WTC11 (cell line): ENCODE results near the gene COX7C. TPM values are rescaled to one million over a fixed set of nuclear protein-coding genes. Genes with fewer than 3 reads are reported as not detected.

Experiments used
- ATAC-seq: fragments of 200-7000 bp; cut with Tn5 transposase; 2 replicates; pipeline ENCODE4 v1.10.0; 2021; ENCODE audit warnings: mild to moderate bottlenecking, moderate library complexity
- CTCF ChIA-PET: fragments of 300-600 bp; sonication (Branson Sonifier 250); formaldehyde crosslinking; loops from one replicate; lab custom pipeline; 2021; ENCODE audit warnings: antibody characterized with exemption; lab: Charles Lee
- POLR2A ChIA-PET: fragments of 350-600 bp; sonication (Branson Sonifier 250); formaldehyde crosslinking; loops from one replicate; lab custom pipeline; 2021; ENCODE audit warnings: antibody characterized with exemption; lab: Charles Lee
- DNase-seq: peaks from one replicate; pipeline ENCODE4 v3.0.0; 2021; ENCODE audit warnings: low spot score
- H3K27ac Mint-ChIP-seq: 2 replicates; pipeline ENCODE4 v1.8.0; 2021; ENCODE audit warnings: mixed read lengths
- H3K27me3 Mint-ChIP-seq: 2 replicates; pipeline ENCODE4 v1.8.0; 2021; ENCODE audit warnings: low read depth, mild to moderate bottlenecking, moderate library complexity, mixed read lengths
- H3K36me3 Mint-ChIP-seq: 2 replicates; pipeline ENCODE4 v1.8.0; 2021; ENCODE audit warnings: mixed read lengths
- H3K4me1 Mint-ChIP-seq: 2 replicates; pipeline ENCODE4 v1.8.0; 2022; ENCODE audit warnings: mixed read lengths
- H3K4me3 Mint-ChIP-seq: 2 replicates; pipeline ENCODE4 v1.8.0; 2021; ENCODE audit warnings: mild to moderate bottlenecking, moderate library complexity, mixed read lengths
- H3K9me3 Mint-ChIP-seq: 2 replicates; pipeline ENCODE4 v1.8.0; 2021; ENCODE audit warnings: mixed read lengths
- ATF1 ChIP-seq: sonication (generic); formaldehyde crosslinking; IDR thresholded peaks from 2 replicates; pipeline ENCODE4 v1.8.1; 2023; ENCODE audit warnings: mild to moderate bottlenecking, moderate library complexity, missing genetic modification reagents
- FOXJ3 ChIP-seq: sonication (generic); formaldehyde crosslinking; IDR thresholded peaks from 2 replicates; pipeline ENCODE4 v1.9.0; 2021; ENCODE audit warnings: missing genetic modification reagents, mild to moderate bottlenecking, borderline replicate concordance
- GTF2I ChIP-seq: fragments of 250-450 bp; sonication (Bioruptor Pico); conservative IDR thresholded peaks from 2 replicates; pipeline ENCODE4 v1.4.0; 2021; ENCODE audit warnings: mild to moderate bottlenecking
- KAT7 ChIP-seq: sonication (generic); formaldehyde crosslinking; IDR thresholded peaks from 2 replicates; pipeline ENCODE4 v1.8.1; 2023; ENCODE audit warnings: missing genetic modification reagents, mild to moderate bottlenecking, borderline replicate concordance
- MYBL2 ChIP-seq: sonication (generic); formaldehyde crosslinking; IDR thresholded peaks from 2 replicates; pipeline ENCODE4 v1.8.1; 2023; ENCODE audit warnings: mild to moderate bottlenecking, moderate library complexity, missing genetic modification reagents
- NFE2L1 ChIP-seq: sonication (generic); formaldehyde crosslinking; IDR thresholded peaks from 2 replicates; pipeline ENCODE4 v1.8.1; 2023; ENCODE audit warnings: missing genetic modification reagents
- NR1H2 ChIP-seq: sonication (generic); formaldehyde crosslinking; IDR thresholded peaks from 2 replicates; pipeline ENCODE4 v1.9.0; 2021; ENCODE audit warnings: mild to moderate bottlenecking, moderate library complexity, missing genetic modification reagents
- OVOL2 ChIP-seq: fragments of 250-450 bp; sonication (Bioruptor Pico); IDR thresholded peaks from 2 replicates; pipeline ENCODE4 v1.9.0; 2021; ENCODE audit warnings: mild to moderate bottlenecking, borderline replicate concordance
- SOX15 ChIP-seq: fragments of 250-450 bp; sonication (Bioruptor Pico); IDR thresholded peaks from 2 replicates; pipeline ENCODE4 v1.9.0; 2021; ENCODE audit warnings: mild to moderate bottlenecking
- SP1 ChIP-seq: sonication (generic); formaldehyde crosslinking; conservative IDR thresholded peaks from 2 replicates; pipeline ENCODE4 v1.8.1; 2022; ENCODE audit warnings: missing genetic modification reagents
- ZBTB21 ChIP-seq: sonication (generic); formaldehyde crosslinking; IDR thresholded peaks from 2 replicates; pipeline ENCODE4 v1.8.1; 2023; ENCODE audit warnings: mild to moderate bottlenecking, missing genetic modification reagents, borderline replicate concordance
- total RNA-seq: library from RNA; stranded (reverse); gene quantifications from 3 replicates; pipeline ENCODE4 v1.2.3, GENCODE V29; 2021
- TF ChIP-seq, protein P1 (sequence below): sonication (generic); formaldehyde crosslinking; IDR thresholded peaks from 2 replicates; pipeline ENCODE4 v1.8.0; 2022; ENCODE audit warnings: mild to moderate bottlenecking, missing genetic modification reagents
- TF ChIP-seq, protein P2 (sequence below): sonication (generic); formaldehyde crosslinking; IDR thresholded peaks from 2 replicates; pipeline ENCODE4 v1.8.0; 2023; ENCODE audit warnings: missing genetic modification reagents
- TF ChIP-seq, protein P3 (sequence below): sonication (generic); formaldehyde crosslinking; IDR thresholded peaks from 2 replicates; pipeline ENCODE4 v1.8.1; 2023; ENCODE audit warnings: mild to moderate bottlenecking, moderate library complexity, missing genetic modification reagents
- TF ChIP-seq, protein P4 (sequence below): fragments of 250-450 bp; sonication (Bioruptor Pico); IDR thresholded peaks from 2 replicates; pipeline ENCODE4 v1.9.0; 2021; ENCODE audit warnings: moderate library complexity, mild to moderate bottlenecking, inconsistent platforms, borderline replicate concordance
- TF ChIP-seq, protein P5 (sequence below): sonication (generic); formaldehyde crosslinking; IDR thresholded peaks from 2 replicates; pipeline ENCODE4 v1.8.0; 2023; ENCODE audit warnings: mild to moderate bottlenecking, missing genetic modification reagents
- TF ChIP-seq, protein P6 (sequence below): sonication (generic); formaldehyde crosslinking; IDR thresholded peaks from 2 replicates; pipeline ENCODE4 v1.8.1; 2022; ENCODE audit warnings: missing genetic modification reagents, borderline replicate concordance

The COX7C gene
- total RNA-seq, 1 experiment from 2014 or later: 858 TPM

DNA sequence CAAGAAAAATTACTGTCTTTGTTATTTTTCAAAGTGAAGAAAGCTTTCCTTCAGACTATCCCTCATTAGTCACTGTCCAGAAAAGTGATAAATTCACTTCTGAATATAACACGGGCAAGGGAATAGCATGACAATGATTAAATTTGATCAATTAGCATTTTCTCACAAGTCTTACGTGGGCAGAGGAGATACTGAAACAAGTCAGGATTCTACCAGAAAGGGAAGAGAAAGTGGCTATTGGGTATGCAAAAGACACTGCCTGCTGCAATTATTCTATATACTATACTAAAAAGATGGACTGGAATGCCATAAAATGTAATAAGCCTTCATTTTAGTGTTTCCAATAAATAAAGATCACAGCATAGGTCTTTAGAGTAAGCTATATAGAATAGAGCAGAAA is 7.4 kb downstream of the COX7C start (continued):
- TF ChIP-seq SP1 (CRISPR knock-in tag): no peak
- no peak for TF ChIP-seq OVOL2 (CRISPR knock-in tag)
- TF ChIP-seq, protein P1, sequence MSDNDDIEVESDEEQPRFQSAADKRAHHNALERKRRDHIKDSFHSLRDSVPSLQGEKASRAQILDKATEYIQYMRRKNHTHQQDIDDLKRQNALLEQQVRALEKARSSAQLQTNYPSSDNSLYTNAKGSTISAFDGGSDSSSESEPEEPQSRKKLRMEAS: no peak
- TF ChIP-seq ATF1 (CRISPR knock-in tag): no peak
- TF ChIP-seq, protein P2, sequence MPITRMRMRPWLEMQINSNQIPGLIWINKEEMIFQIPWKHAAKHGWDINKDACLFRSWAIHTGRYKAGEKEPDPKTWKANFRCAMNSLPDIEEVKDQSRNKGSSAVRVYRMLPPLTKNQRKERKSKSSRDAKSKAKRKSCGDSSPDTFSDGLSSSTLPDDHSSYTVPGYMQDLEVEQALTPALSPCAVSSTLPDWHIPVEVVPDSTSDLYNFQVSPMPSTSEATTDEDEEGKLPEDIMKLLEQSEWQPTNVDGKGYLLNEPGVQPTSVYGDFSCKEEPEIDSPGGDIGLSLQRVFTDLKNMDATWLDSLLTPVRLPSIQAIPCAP (CRISPR knock-in tag): no peak
- no peak for TF ChIP-seq KAT7 (CRISPR knock-in tag)
- TF ChIP-seq, protein P3, sequence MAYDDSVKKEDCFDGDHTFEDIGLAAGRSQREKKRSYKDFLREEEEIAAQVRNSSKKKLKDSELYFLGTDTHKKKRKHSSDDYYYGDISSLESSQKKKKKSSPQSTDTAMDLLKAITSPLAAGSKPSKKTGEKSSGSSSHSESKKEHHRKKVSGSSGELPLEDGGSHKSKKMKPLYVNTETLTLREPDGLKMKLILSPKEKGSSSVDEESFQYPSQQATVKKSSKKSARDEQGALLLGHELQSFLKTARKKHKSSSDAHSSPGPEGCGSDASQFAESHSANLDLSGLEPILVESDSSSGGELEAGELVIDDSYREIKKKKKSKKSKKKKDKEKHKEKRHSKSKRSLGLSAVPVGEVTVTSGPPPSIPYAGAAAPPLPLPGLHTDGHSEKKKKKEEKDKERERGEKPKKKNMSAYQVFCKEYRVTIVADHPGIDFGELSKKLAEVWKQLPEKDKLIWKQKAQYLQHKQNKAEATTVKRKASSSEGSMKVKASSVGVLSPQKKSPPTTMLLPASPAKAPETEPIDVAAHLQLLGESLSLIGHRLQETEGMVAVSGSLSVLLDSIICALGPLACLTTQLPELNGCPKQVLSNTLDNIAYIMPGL (CRISPR knock-in tag): no peak
- no peak for TF ChIP-seq FOXJ3 (CRISPR knock-in tag)
- TF ChIP-seq, protein P4, sequence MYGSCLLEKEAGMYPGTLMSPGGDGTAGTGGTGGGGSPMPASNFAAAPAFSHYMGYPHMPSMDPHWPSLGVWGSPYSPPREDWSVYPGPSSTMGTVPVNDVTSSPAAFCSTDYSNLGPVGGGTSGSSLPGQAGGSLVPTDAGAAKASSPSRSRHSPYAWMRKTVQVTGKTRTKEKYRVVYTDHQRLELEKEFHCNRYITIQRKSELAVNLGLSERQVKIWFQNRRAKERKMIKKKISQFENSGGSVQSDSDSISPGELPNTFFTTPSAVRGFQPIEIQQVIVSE: no peak

DNA sequence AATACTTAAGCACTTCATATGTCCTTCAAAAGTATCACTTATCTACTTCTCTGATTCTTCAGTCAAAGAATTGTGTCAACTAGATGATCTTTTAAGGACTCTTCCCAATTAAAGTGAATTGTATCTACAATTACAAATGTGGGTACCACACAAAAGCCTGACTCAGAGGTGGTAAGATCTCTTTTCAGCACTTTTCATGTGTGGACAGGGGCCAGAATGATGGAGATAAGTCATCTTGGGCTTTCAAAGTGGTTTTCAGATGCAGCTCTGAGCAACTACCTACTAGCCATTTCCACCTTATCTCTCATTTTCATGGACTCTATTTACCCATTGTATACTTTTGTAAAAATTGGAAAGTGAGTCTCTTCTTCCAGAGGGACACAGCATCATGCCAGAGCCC is 8.4 kb downstream of the COX7C start:
- Mint-ChIP-seq H3K27ac (no peak overlapping the region), H3K9me3 (no peaks in the 10 kb centered on the region), H3K4me3 (no peak overlapping the region), H3K27me3 (no peaks in the 10 kb centered on the region), H3K4me1 (peaks cover 17% of the 10 kb centered on the region), H3K36me3 (peaks cover 12% of the 10 kb centered on the region)
- ATAC-seq (no peak), DNase-seq (no peak)
- ChIA-PET POLR2A (no interaction called here), CTCF (no interaction called here)
- TF ChIP-seq, protein P5, sequence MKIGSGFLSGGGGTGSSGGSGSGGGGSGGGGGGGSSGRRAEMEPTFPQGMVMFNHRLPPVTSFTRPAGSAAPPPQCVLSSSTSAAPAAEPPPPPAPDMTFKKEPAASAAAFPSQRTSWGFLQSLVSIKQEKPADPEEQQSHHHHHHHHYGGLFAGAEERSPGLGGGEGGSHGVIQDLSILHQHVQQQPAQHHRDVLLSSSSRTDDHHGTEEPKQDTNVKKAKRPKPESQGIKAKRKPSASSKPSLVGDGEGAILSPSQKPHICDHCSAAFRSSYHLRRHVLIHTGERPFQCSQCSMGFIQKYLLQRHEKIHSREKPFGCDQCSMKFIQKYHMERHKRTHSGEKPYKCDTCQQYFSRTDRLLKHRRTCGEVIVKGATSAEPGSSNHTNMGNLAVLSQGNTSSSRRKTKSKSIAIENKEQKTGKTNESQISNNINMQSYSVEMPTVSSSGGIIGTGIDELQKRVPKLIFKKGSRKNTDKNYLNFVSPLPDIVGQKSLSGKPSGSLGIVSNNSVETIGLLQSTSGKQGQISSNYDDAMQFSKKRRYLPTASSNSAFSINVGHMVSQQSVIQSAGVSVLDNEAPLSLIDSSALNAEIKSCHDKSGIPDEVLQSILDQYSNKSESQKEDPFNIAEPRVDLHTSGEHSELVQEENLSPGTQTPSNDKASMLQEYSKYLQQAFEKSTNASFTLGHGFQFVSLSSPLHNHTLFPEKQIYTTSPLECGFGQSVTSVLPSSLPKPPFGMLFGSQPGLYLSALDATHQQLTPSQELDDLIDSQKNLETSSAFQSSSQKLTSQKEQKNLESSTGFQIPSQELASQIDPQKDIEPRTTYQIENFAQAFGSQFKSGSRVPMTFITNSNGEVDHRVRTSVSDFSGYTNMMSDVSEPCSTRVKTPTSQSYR (CRISPR knock-in tag): no peak
- TF ChIP-seq NR1H2 (CRISPR knock-in tag): no peak

DNA sequence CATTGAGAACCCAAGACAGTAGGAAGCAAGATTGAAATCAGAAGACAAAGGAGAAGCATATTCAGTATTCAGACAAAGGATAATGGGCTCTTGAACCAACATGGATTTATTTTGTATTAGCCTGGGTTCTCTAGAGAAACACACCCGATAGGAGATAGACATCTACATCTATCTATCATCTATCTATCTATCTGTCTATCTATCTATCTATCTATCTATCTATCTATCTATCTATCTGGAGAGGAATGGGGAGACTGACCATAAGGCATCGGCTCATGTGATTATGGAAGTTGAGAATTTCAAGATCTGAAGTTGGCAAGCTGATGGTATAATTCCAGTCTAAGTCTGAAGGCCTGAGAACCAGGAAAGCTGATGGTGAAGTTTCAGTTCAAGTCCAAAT is 13.4 kb downstream of the COX7C start:
- H3K36me3 Mint-ChIP-seq: no peaks in the 10 kb centered on the region
- TF ChIP-seq SOX15 (no peak), GTF2I (CRISPR knock-in tag) (no peak), NFE2L1 (CRISPR knock-in tag) (no peak), ZBTB21 (no peak), MYBL2 (CRISPR knock-in tag) (no peak)
- TF ChIP-seq, protein P6, sequence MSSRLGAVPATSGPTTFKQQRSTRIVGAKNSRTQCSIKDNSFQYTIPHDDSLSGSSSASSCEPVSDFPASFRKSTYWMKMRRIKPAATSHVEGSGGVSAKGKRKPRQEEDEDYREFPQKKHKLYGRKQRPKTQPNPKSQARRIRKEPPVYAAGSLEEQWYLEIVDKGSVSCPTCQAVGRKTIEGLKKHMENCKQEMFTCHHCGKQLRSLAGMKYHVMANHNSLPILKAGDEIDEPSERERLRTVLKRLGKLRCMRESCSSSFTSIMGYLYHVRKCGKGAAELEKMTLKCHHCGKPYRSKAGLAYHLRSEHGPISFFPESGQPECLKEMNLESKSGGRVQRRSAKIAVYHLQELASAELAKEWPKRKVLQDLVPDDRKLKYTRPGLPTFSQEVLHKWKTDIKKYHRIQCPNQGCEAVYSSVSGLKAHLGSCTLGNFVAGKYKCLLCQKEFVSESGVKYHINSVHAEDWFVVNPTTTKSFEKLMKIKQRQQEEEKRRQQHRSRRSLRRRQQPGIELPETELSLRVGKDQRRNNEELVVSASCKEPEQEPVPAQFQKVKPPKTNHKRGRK (CRISPR knock-in tag): no peak
- TF ChIP-seq, all 79 proteins: peak for 0
- ChIA-PET POLR2A (interaction anchor here (0.6 kb wide), 1 partner anchor 220 kb away, joined by 4 read pairs; no protein-coding TSS in a partner anchor), CTCF (no interaction called here)
- DNase-seq (no peak), ATAC-seq (no peak)
- H3K4me3 Mint-ChIP-seq: no peak overlapping the region
- H3K27me3 Mint-ChIP-seq: no peaks in the 10 kb centered on the region
- H3K9me3 Mint-ChIP-seq: no peaks in the 10 kb centered on the region
- no peak overlapping the region for H3K27ac Mint-ChIP-seq
- peaks cover 33% of the 10 kb centered on the region for H3K4me1 Mint-ChIP-seq
